Measurements from ENCODE around the gene MEI1.
"Not testable (repeated sequence)": the region's sequence is repeated elsewhere in the genome, so short reads cannot be mapped to it uniquely, and the experiment has no call there.

The MEI1 gene

DNA sequence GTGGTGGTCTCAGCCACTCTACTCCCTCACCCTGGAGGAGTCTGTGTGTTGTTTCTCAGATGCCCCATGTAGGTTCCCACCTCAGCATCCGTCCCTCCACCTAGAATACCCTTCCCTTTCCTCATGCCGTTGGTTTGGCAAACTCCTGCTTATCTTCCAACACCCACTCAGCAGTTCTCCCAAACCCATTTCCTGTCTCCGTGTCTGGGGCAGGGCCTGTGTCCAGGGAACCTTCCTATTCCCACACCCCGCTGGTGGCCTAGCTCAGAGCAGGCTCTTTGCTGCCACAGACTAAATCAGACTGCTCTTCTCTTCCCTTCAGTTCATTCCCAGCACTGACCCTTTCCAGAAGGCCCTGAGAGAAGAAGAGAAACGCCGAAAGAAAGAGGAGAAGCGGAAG is 126.1 kb downstream of the MEI1 start:
- DNase-seq: no peak

DNA sequence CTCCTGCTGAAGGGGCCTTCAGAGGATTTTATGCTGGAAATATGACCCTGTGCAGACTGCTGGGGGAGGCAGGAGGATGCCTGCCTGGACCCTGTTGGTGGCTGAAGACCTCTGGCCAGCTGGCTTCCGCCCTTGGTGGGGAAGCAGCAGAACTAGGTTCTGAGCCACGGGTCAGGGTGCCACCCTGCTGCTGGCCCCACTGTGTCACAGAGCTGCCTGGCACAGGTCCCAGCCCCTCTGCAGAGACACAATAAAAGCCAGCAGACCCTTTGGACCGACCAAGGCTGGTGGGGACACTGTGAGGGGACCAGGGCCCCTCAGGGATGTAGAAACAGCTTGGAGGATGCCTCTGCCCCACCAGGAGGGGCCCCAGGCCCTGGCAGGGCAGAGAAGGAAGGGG is 126.7 kb downstream of the MEI1 start:
- DNase-seq: no peak

DNA sequence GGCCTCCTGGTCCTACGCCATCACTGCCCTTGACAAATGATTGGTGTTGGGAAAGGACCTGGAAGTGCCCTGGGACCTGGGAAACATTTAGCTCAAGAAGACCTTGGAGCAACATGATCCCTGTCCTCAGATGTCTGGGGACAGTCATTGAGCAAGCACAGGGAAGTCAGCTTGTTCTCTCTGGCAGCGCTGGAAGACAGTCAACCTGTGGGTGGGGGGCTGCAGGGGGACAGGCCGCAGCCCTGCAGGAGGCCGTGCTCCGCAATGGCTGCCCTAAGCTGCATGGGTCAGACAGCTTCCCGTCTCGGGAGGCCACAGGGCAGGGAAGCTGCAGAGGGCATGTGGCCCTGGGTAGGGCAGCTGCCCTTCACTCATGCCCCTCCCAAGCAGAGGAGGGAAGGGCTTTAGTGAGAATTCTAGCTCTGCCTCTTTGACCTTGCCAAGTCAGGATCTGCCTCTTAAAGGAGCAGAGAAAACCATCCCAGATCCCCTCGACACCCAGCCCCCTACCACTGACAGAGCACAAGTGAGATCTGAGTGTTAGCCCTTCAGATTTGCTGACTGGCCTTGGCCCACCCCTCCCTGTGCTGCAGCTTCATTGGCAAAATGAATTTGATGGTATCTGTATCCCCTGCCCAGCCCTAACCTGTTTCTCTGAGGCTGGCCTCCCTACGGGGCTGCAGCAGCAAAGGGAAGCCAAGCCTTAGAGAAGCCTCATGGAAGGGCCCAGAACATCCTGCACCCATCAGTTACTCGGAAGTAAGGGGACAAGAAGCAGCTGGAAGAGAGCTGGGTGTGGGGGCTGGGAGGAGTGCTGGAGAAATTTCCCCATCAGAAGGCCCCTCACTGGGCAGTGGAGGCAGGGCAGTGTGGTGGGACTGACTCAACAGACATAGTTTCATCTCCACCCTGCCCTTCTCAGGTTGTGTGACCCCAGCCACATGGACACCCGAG is 127.4 kb downstream of the MEI1 start:
- DNase-seq: no peak

DNA sequence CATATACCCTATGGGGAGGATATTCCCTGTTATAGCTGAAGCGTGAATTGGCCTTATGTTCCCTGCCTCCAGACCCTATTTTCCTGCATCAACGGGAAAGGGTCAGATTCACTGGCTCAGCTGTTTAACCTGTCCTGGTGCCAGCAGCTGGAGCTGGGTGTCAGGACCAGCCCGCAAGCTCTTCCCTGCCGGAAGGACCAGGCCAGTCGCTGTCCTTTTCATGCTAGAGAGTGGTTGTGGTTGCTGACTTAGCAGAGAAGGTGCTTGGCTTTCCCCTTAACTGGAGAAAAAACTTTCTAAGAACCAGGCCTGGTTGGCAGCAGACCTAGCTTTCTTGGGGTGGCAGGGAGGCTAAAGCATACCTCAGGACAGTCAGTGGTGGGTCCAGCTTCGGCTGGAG is 128.4 kb downstream of the MEI1 start:
- no peak for DNase-seq

- DNase-seq: no peak
Measured at GRCh38 chr22:41828516-41828915, 129.2 kb downstream of the MEI1 start.

DNA sequence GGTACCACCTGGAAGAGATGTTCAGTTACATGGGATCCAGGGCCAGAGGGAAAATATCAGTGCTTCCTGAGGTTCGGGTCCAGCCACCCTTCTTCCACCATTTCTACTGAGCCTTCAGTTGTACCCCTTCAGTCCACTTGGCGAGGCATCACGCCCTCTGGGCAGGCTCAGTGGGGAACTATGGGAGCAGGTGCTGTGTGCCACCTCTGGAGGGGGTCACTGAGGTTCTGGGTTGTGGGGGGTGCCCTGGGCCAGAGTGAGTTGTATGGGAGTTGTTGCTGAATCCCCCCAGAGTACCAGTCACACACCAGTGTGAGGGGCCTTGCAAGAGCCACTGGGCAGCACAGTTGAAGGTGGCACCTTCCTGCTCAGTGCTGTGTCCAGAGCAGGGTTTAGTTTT is 130.9 kb downstream of the MEI1 start:
- no peak for DNase-seq

DNA sequence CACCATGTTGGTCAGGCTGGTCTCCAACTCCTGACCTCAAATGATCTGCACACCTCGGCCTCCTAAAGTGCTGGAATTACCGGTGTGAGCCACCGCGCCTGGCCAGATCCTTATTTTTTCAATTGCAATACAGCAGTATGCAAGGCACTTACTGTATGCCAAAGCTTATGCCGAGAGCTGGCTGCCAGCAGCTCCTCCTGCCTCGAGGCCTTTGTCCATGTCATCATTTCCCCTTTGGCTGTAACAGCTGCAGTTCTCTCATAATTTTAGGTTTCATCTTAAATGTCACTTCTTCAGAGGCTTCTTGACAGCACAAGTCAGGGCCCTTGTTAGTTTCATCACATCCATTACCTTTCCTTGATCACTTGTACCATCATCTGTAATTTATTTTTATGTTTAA is 132.1 kb downstream of the MEI1 start:
- no peak for DNase-seq

DNA sequence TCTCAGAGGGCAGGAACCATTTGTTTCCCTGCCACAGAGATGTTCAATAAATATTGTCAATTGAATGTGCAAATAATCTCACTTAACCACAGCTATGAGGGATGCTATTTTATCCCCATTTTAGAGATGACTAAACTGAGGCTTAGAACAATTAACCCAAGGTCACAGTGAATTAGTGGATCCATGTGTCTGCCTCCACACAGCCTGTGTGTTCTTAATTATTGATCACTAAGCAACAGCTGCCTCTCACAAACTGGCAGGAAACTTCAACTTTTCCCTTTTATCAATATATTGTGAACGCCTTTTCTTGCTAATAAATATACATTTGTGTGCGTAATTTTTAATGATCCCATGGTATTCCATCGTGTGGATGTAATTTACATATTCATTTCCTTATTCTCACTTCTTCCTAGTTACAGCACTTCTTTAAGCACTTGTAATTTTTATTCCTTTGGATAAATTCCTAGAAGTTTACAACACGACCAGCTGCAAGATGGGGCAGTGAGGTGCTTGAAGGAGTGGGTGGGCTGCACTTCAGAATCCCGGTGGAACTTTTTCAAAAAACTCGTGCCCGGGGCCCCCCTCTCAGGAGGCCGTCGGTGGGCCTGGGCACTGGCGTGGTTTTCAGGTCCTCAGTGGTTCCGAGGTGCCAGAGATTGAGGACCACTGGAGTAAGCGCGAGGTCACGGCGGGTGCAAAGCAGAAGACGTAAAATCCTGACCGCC is 132.7 kb downstream of the MEI1 start:
- DNase-seq: no peak

- peak; percentile 99 for DNase-seq
Measured at GRCh38 chr22:41832553-41833368, 133.5 kb downstream of the MEI1 start, which contains the start of gene SREBF2. SREBF2 (plus strand) TSS chr22:41833105; CDS start chr22:41833271, 166 bp downstream.

GRCh38 chr22:41833369-41834004 is 134.2 kb downstream of the MEI1 start:
- peak; percentile 69 to 72 for DNase-seq

DNA sequence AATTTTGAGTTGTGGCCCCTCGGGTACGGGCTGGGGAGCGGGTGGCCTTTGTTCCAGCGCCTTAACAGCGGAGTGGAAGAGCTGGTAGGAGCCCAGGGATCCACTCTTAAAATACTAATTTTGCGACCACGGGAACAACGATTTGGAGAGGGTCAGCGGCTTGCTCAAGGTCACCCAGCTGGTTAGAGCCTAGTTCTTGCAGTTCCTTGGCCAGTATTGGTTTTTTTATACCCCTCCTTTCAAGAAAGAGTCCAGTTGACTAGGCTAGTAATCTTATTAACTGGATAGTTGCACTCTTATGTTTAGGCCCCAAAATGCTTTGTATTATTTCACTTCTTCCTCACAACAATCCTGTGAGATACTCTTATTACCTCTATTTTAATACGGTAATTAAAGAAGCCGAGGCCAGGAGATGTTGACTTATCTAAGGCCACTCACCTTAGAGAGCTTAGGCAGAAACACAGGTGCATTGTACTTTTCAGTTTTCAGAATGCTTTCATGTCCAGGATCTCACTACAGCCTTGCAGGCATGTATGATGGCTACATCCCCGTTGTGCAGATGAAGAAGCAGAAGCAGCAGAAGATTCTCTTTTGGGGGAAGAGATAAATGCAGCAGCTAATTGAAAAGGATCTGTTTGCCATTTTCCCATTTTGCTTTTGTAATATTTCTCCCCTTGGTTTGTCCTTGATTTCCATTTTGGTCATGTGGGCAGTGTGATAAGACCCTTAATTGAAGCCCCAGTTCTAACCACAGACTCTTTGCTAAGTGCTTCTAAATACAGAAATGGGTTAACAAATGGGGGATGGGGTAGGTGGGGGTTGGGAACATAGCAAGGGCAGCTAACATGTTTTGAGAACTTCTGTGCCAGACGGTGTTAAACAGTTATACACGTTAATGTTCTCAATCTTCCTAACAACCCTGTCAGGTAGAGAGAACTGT is 135.0 kb downstream of the MEI1 start:
- DNase-seq: no peak

- not testable (repeated sequence) for DNase-seq
Measured at GRCh38 chr22:41835462-41835861, 136.2 kb downstream of the MEI1 start.

DNA sequence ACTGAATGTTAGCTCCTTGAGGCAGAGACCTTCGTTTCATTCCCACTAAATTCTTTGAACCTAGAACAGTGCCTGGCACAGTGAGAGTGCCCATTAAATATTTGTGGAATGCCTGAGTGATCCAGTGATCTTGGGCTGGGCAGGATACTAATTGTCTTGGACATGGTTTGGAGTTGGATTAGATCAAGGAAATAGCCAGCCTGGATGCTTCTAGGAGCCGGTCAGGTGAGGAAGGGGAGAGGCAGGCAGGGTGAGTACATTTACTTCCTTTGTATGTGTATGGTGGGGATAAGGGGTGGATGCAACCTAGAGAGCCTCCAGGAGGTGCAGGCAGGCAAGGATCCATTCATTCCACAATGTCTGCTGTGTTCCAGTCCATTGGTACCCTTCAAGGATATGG is 137.2 kb downstream of the MEI1 start:
- no peak for DNase-seq

GRCh38 chr22:41838842-41839618 is 139.7 kb downstream of the MEI1 start:
- DNase-seq: no peak

DNA sequence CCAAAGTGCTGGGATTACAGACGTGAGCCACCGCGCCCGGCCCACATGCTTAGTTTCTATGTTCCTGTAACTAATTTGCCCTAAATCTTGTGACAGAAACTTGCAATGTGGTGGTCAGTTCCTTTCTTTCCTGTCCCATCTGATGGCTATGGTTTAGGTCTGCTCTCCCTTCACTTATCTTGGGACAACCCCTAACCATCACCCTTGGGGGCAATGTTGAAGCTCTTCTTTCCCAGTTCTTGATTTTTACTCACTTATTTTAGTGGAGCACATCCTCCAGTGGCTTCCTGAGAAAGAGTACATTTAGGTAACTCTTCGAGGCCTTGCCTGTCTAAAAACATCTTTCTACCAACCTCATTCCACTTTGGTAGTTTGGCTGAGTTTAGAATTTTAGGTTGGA is 140.9 kb downstream of the MEI1 start:
- no peak for DNase-seq

DNA sequence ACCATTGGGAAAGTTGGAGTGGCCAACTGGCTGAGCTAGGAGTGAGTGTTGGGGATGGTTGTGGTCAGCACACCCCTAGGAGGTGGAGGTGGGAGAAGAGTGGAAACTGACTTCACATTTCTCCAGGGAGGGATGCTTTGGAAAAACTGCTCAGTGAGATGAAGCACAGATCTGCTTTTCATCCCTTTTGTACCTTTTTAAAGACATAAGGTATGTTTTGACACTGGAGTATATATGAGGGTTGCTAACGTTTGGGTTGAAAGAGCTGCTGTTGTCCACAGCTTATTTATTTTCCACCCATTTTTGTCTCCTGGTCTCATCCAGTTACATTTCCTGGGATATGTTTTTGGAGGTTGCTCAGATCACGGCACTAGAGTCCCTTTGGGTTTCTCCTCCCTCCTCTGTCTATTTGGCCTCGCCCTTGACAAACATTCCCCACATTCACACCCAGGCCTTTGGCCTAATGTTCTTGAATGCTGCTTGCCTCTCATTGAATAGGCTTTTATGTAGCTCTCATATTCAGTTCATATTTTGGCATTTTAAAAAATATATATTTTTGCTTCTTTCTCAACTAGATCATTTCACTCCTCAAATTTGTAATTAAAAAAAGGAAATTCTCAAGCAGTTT is 141.9 kb downstream of the MEI1 start:
- DNase-seq: no peak

DNA sequence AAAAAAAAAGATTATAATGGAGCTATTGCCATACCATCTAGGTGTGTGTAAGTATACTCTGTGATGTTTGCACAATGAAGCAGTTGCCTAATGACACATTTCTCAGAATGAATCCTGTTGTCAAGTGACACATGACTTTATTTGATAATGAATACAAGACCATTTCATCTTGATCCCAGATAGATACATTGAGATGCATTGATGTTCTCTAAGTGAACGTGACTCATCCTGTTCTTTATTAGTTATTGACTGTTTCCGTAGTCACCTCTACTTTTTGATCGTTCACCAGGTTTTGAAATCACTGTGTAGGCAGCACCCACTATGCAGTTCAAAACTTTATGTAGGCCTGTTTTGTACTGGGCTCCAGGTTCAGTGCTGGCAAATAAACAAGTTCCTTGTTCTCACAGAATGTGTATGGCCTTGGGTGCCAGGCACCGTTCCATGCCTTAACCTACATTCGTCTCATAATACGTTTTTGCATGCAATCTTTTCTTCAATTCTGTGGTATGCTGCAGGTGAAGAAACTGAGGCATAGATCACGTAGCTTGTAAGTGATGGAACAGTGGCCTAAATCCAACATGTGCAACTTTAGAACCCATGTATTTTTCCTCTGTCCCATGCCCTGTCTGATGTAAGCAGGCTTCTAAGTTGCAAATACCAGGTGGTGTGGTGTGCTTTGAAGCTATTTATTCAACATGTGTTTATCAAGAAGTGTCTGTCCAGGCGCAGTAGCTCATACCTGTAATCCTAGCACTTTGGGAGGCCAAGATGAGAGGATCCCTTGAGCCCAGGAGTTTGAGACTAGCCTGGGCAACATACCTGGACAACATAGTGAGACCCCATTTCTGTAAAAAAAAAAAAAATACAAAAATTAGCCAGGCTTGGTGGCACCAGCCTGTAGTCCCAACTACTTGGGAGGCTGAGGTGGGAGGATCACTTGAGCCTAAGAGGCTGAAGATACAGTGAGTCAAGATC is 144.0 kb downstream of the MEI1 start:
- peak in 1 of 2 experiments; percentile 52 for DNase-seq

DNA sequence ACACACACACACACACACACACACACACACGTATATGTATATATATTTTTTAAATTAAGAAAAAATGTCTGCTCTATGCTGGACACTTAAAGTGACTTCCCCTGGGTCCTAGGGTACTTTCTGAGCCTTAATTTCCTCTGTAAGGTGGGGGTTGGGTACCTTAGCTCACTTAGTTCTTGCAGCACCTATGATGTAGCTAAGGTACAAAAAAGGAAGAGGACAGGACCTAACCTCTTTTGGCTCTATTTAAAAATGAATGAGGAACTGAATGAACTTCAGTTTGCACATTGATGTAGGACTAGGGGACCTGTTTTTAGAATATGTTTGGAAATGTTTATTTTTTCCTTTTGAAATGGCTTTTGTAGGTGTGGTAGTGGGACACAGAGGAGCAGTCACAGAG is 144.7 kb downstream of the MEI1 start:
- no peak for DNase-seq

- no peak for DNase-seq
Measured at GRCh38 chr22:41844513-41844912, 145.2 kb downstream of the MEI1 start.

Data from activated T-cell treated with anti-CD3 and anti-CD28 coated beads, Interleukin-2, amount 50 U/mL, for 48 hours (primary cell).